IMR-90 (cell line): ENCODE data around the gene SLC28A3. TPM values are rescaled to one million over a fixed set of nuclear protein-coding genes. Genes with fewer than 3 reads are reported as not detected.

ENCODE experiments used
- ATAC-seq: fragments of 200-7000 bp; cut with Tn5 transposase; 2 replicates; pipeline ENCODE4 v1.9.1; 2020; ENCODE audit warnings: low read depth, mild to moderate bottlenecking, moderate library complexity
- BruUV-seq: library from RNA; stranded (reverse); fragments of 400-500 nt; replicated peaks from 2 replicates; lab custom pipeline; 2021; lab: Mats Ljungman, UMichigan
- CTCF ChIA-PET: fragments of 300-600 bp; formaldehyde crosslinking; extraction: SDS; loops from one replicate; lab custom pipeline; 2021; ENCODE audit warnings: antibody characterized with exemption; lab: Yijun Ruan, JAX
- POLR2A ChIA-PET: fragments of 300-600 bp; sonication (Branson Sonifier 250); formaldehyde crosslinking; loops from one replicate; lab custom pipeline; 2022; ENCODE audit warnings: antibody characterized with exemption; ENCODE audit not compliant: unreplicated experiment; lab: Charles Lee
- DNase-seq: peaks from one replicate; pipeline ENCODE4 v3.0.0; 2013
- H2AFZ ChIP-seq: replicated peaks from 2 replicates; pipeline ENCODE3; 2013; ENCODE audit warnings: low read length, mild to moderate bottlenecking; ENCODE audit not compliant: poor library complexity
- H2AK5ac ChIP-seq: 2 replicates; pipeline ENCODE4 v1.6.1; 2013; ENCODE audit warnings: low read depth, low read length, inconsistent platforms
- H2AK9ac ChIP-seq: replicated peaks from 2 replicates; pipeline ENCODE3; 2013; ENCODE audit warnings: mild to moderate bottlenecking, low read depth, low read length, moderate library complexity; ENCODE audit not compliant: poor library complexity
- H2BK120ac ChIP-seq: 2 replicates; pipeline ENCODE4 v1.6.1; 2013; ENCODE audit warnings: low read depth, low read length, inconsistent platforms
- H2BK15ac ChIP-seq: 3 replicates; pipeline ENCODE4 v1.6.1; 2013; ENCODE audit warnings: low read depth, low read length, inconsistent platforms
- H2BK20ac ChIP-seq: 2 replicates; pipeline ENCODE4 v1.6.1; 2013; ENCODE audit warnings: low read depth, mild to moderate bottlenecking, inconsistent platforms, low read length, moderate library complexity
- H2BK5ac ChIP-seq: 2 replicates; pipeline ENCODE4 v1.6.1; 2013; ENCODE audit warnings: mild to moderate bottlenecking, low read depth, low read length, inconsistent platforms; ENCODE audit not compliant: poor library complexity, severe bottlenecking
- H3K14ac ChIP-seq: replicated peaks from 2 replicates; pipeline ENCODE4 v1.6.1; 2013; ENCODE audit warnings: low read depth, low read length, inconsistent platforms
- H3K18ac ChIP-seq: 2 replicates; pipeline ENCODE4 v1.6.1; 2013; ENCODE audit warnings: low read depth, low read length, control low read depth
- H3K23ac ChIP-seq: 2 replicates; pipeline ENCODE4 v1.6.1; 2013; ENCODE audit warnings: low read depth, low read length, inconsistent platforms
- H3K27ac ChIP-seq: 2 replicates; pipeline ENCODE4 v1.5.1; 2013; ENCODE audit warnings: mild to moderate bottlenecking, control low read depth, low read length; ENCODE audit not compliant: insufficient read depth
- H3K27me3 ChIP-seq: 2 replicates; pipeline ENCODE4 v1.6.1; 2013; ENCODE audit warnings: low read length; ENCODE audit not compliant: control insufficient read depth, insufficient read depth
- H3K36me3 ChIP-seq: 2 replicates; pipeline ENCODE4 v1.6.1; 2013; ENCODE audit warnings: low read length, mixed read lengths; ENCODE audit not compliant: control insufficient read depth, insufficient read depth
- H3K4ac ChIP-seq: 2 replicates; pipeline ENCODE4 v1.6.1; 2013; ENCODE audit warnings: low read depth, low read length, inconsistent platforms
- H3K4me1 ChIP-seq: 2 replicates; pipeline ENCODE4 v1.6.1; 2013; ENCODE audit warnings: low read length, mixed read lengths; ENCODE audit not compliant: control insufficient read depth, insufficient read depth
- H3K4me2 ChIP-seq: 2 replicates; pipeline ENCODE4 v1.6.1; 2013; ENCODE audit warnings: low read depth, mild to moderate bottlenecking, control low read depth, low read length, moderate library complexity
- H3K4me3 ChIP-seq: 2 replicates; pipeline ENCODE4 v1.5.1; 2013; ENCODE audit warnings: low read depth, mild to moderate bottlenecking, control low read depth, low read length, moderate library complexity; ENCODE audit not compliant: insufficient read depth
- H3K56ac ChIP-seq: 2 replicates; pipeline ENCODE4 v1.6.1; 2013; ENCODE audit warnings: low read length, inconsistent platforms; ENCODE audit not compliant: insufficient read depth; ENCODE audit errors: extremely low read depth
- H3K79me1 ChIP-seq, 2 experiments: 2 replicates each; pipeline ENCODE4 v1.6.1; 2013; ENCODE audit warnings: low read length in 2 of 2, inconsistent platforms in 1 of 2, low read depth in 1 of 2
- H3K9ac ChIP-seq: 2 replicates; pipeline ENCODE4 v1.6.1; 2013; ENCODE audit warnings: low read depth, low read length, control low read depth
- H3K9me1 ChIP-seq: 2 replicates; pipeline ENCODE4 v1.6.1; 2013; ENCODE audit warnings: low read length, inconsistent platforms; ENCODE audit not compliant: insufficient read depth
- H3K9me3 ChIP-seq: 2 replicates; pipeline ENCODE4 v1.6.1; 2013; ENCODE audit warnings: low read length; ENCODE audit not compliant: control insufficient read depth, insufficient read depth
- H4K20me1 ChIP-seq: 2 replicates; pipeline ENCODE4 v1.6.1; 2013; ENCODE audit warnings: low read length, inconsistent platforms; ENCODE audit not compliant: insufficient read depth
- H4K5ac ChIP-seq: 2 replicates; pipeline ENCODE4 v1.6.1; 2013; ENCODE audit warnings: mild to moderate bottlenecking, low read depth, low read length, control low read depth
- H4K8ac ChIP-seq, 2 experiments: 2 replicates each; pipeline ENCODE4 v1.6.1; 2013; ENCODE audit warnings: low read depth in 2 of 2, low read length in 2 of 2, control low read depth in 1 of 2, inconsistent platforms in 1 of 2
- H4K91ac ChIP-seq: 2 replicates; pipeline ENCODE4 v1.6.1; 2013; ENCODE audit warnings: low read depth, low read length, inconsistent platforms; ENCODE audit not compliant: insufficient read depth
- CEBPB ChIP-seq: IDR thresholded peaks from 2 replicates; pipeline ENCODE4 v1.6.1; 2012; ENCODE audit warnings: low read depth, low read length, improper control_type of control experiment
- WGBS, 2 experiments: methylation state at CpG; one replicate each; pipeline versions ENCODE4 v1.1.5 to v1.1.7; 2013; ENCODE audit warnings: missing lambda C conversion rate in 2 of 2; ENCODE audit not compliant: insufficient read length in 1 of 2; ENCODE audit errors: extremely low coverage in 2 of 2; 5-methylcytosine and 5-hydroxymethylcytosine counted together
- dilution Hi-C: fragments of 300-500 bp; cut with HindIII; formaldehyde crosslinking; loops from one replicate; pipeline ENCODE4 v1.14.3; 2018; ENCODE audit warnings: low sequenced_read_pairs; ENCODE audit not compliant: unreplicated experiment
- in situ Hi-C: fragments of 300-500 bp; cut with MboI; formaldehyde crosslinking; loops from 3 replicates; pipeline ENCODE4 v1.14.3; 2019; ENCODE audit warnings: low sequenced_read_pairs, inconsistent platforms, mixed read lengths
- intact Hi-C: fragments of 100-400 bp; cut with micrococcal nuclease; formaldehyde crosslinking; loops from 2 replicates; pipeline ENCODE4 v1.10.0; 2022
- polyA plus RNA-seq, 3 experiments: library from polyadenylated mRNA; depleted of rRNA; stranded (reverse); fragments of >200 nt; gene quantifications; 2 replicates each; pipeline ENCODE4 v1.2.3, GENCODE V29; 2012; ENCODE audit warnings: low replicate concordance in 1 of 3
- total RNA-seq: library from RNA; depleted of rRNA; stranded (reverse); fragments of >200 nt; gene quantifications from 2 replicates; pipeline ENCODE4 v1.2.3, GENCODE V29; 2012
- TF ChIP-seq, protein P1 (sequence below): fragments of 150-350 bp; IDR thresholded peaks from 2 replicates; pipeline ENCODE4 v1.6.1; 2017; ENCODE audit warnings: mild to moderate bottlenecking, antibody characterized with exemption, low read length, low read depth

Gene SLC28A3
- total and polyA plus RNA-seq, 2 of the 4 experiments (the other 2 are of a cell fraction), result 1.1 to 2.2 TPM

DNA sequence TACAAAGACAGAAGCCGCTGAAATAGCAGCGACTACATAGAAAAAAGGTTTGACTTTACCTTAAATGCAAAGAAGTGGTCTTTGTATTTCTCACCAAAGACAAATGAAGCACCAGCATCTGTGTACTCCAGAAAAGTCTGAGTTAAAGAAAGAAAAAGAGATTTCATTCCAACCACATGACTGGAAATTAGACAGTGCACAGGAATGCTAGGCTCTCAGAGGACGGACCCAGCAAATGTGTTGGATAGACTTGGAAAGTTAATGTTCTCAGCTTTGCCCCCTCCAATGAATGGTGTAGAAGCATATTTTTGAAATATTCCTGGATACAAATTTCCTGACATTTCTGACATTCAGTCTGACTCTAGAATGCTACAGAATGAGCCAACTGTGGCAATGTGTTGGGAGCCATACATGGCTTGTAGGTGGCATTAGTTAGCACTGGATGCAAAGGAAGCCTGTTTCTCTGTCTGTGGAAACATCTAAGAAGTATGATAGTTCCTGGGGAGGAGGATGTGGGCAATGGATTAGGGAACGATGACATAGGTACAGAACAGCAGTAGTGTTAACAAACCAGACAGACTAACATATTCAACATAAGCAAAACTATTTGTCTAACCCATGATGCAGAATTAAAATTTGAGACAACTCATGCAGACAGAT lies 43.3 kb downstream of the SLC28A3 start:
- H4K8ac ChIP-seq, result peak overlapping the region; percentile 92 to 96
- H3K4me2 ChIP-seq, result peak overlapping the region; percentile 79; the same call in 1 of the 2 replicates
- no peaks in the 10 kb centered on the region for H4K20me1 ChIP-seq
- peak; percentile 84 for DNase-seq
- peak overlapping the region; percentile 64 for H2AFZ ChIP-seq
- H3K27ac ChIP-seq, result peak overlapping the region; percentile 94
- H4K91ac ChIP-seq, result peak overlapping the region; percentile 99
- BruUV-seq, result no TSS peak
- H2BK5ac ChIP-seq, result peak overlapping the region; percentile 97
- peak overlapping the region; percentile 99 for H2BK120ac ChIP-seq
- peak overlapping the region; percentile 89 for H3K23ac ChIP-seq
- peak overlapping the region; percentile 99; the same call in 1 of the 2 replicates for H4K5ac ChIP-seq
- dilution Hi-C loops, result no loop called here
- ATAC-seq, result peak; percentile 82
- H3K9ac ChIP-seq, result no peak overlapping the region; the same call in 1 of the 2 replicates
- H3K79me1 ChIP-seq, result peaks cover 0 to 4% of the 10 kb centered on the region in 2 experiments; a peak in 1 of 4 replicates
- peak overlapping the region; percentile 100 for H3K18ac ChIP-seq
- no peaks in the 10 kb centered on the region for H3K36me3 ChIP-seq
- H3K27me3 ChIP-seq, result no peaks in the 10 kb centered on the region
- peak overlapping the region; percentile 98 for H3K4ac ChIP-seq
- intact Hi-C loops, result no loop called here
- H2BK15ac ChIP-seq, result peak overlapping the region; percentile 98; the same call in 2 of the 3 replicates
- WGBS, 2 experiments, result no CpG with 5 or more reads among the region's 4 CpGs
- peak overlapping the region; percentile 77; the same call in 1 of the 2 replicates for H3K56ac ChIP-seq
- no peaks in the 10 kb centered on the region for H3K9me3 ChIP-seq
- no peak overlapping the region for H3K4me3 ChIP-seq
- H3K9me1 ChIP-seq, result peaks cover 7% of the 10 kb centered on the region
- no peak overlapping the region for H2AK9ac ChIP-seq
- ChIA-PET POLR2A (interaction anchor here (1.3 kb wide), 1 partner anchor 18 kb away, joined by 3 read pairs; no protein-coding TSS in a partner anchor), CTCF (no interaction called here)
- peak overlapping the region; percentile 99 for H2BK20ac ChIP-seq
- peaks cover 20% of the 10 kb centered on the region for H3K4me1 ChIP-seq
- peak overlapping the region; percentile 98 for H3K14ac ChIP-seq
- in situ Hi-C loops, result no loop called here
- TF ChIP-seq, protein P1, sequence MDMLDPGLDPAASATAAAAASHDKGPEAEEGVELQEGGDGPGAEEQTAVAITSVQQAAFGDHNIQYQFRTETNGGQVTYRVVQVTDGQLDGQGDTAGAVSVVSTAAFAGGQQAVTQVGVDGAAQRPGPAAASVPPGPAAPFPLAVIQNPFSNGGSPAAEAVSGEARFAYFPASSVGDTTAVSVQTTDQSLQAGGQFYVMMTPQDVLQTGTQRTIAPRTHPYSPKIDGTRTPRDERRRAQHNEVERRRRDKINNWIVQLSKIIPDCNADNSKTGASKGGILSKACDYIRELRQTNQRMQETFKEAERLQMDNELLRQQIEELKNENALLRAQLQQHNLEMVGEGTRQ, result peak; percentile 34; the same call in 1 of the 2 replicates
- TF ChIP-seq CEBPB, result no peak
- H2AK5ac ChIP-seq, result peak overlapping the region; percentile 98; the same call in 1 of the 2 replicates
